ENCODE measurements around the gene KCNQ1OT1. TPM values are rescaled to one million over a fixed set of nuclear protein-coding genes. Genes with fewer than 3 reads are reported as not detected.

The KCNQ1OT1 gene
- total RNA-seq, 1 experiment from 2014 or later: 2.4 TPM

DNA sequence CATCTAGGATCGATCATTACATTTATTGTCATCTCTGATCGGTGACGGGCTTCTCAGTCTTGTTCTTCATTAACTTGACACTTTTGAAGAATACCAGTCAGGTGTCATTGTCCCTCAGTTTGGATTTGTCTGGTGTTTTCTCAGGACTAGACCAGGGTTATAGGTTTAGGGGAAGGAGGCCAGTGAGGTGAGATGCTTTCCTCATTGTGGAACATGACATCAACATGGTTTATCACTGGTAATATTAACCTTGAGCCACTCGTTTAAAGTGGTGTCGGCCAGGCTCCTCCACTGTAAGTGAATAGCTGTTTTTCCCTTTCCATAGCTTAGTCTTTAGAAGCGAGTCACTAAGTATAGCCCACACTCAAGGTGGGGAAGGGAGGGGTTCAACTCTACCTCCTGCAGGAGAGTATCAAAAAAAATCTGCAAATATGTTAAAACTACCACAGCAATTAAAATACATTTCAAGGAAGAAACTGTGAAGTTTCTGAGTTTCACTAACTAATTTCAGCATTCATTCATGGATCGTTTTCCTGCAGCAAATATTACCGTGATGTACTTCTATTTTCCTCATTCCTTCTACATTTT lies 42.0 kb downstream of the KCNQ1OT1 start:
- Mint-ChIP-seq H3K9me3 (peaks cover 69% of the 10 kb centered on the region), H3K36me3 (peaks cover 84% of the 10 kb centered on the region), H3K27ac (no peak overlapping the region), H3K27me3 (ENCODE audit: low read depth) (peaks cover 95% of the 10 kb centered on the region), H3K4me1 (no peaks in the 10 kb centered on the region), H3K4me3 (no peak overlapping the region)
- DNase-seq (ENCODE audit: low spot score) (no peak), ATAC-seq (no peak)
- ChIA-PET CTCF (no interaction called here), POLR2A (no interaction called here)
- TF ChIP-seq TCF7 (CRISPR knock-in tag; IDR thresholded peaks at IDR 0.05; ENCODE audit: low read depth) (no peak), ZNF121 (CRISPR knock-in tag; IDR thresholded peaks at IDR 0.05) (no peak), ZNF671 (CRISPR knock-in tag; IDR thresholded peaks at IDR 0.05) (no peak), TEAD1 (CRISPR knock-in tag; IDR thresholded peaks at IDR 0.05) (no peak), ZNF317 (CRISPR knock-in tag; IDR thresholded peaks at IDR 0.05; ENCODE audit: borderline replicate concordance, low read depth) (no peak), NFATC4 (CRISPR knock-in tag; IDR thresholded peaks at IDR 0.05) (no peak), ZNF263 (CRISPR knock-in tag; IDR thresholded peaks at IDR 0.05; ENCODE audit: low read depth) (no peak), OVOL2 (CRISPR knock-in tag; IDR thresholded peaks at IDR 0.05; ENCODE audit: borderline replicate concordance) (no peak), FOXP1 (CRISPR knock-in tag; IDR thresholded peaks at IDR 0.05; ENCODE audit: borderline replicate concordance) (no peak), HMGA2 (CRISPR knock-in tag; IDR thresholded peaks at IDR 0.05) (no peak)
- TF ChIP-seq, protein P1, sequence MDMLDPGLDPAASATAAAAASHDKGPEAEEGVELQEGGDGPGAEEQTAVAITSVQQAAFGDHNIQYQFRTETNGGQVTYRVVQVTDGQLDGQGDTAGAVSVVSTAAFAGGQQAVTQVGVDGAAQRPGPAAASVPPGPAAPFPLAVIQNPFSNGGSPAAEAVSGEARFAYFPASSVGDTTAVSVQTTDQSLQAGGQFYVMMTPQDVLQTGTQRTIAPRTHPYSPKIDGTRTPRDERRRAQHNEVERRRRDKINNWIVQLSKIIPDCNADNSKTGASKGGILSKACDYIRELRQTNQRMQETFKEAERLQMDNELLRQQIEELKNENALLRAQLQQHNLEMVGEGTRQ (CRISPR knock-in tag; IDR thresholded peaks at IDR 0.05): no peak
- TF ChIP-seq, protein P2, sequence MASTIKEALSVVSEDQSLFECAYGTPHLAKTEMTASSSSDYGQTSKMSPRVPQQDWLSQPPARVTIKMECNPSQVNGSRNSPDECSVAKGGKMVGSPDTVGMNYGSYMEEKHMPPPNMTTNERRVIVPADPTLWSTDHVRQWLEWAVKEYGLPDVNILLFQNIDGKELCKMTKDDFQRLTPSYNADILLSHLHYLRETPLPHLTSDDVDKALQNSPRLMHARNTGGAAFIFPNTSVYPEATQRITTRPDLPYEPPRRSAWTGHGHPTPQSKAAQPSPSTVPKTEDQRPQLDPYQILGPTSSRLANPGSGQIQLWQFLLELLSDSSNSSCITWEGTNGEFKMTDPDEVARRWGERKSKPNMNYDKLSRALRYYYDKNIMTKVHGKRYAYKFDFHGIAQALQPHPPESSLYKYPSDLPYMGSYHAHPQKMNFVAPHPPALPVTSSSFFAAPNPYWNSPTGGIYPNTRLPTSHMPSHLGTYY (CRISPR knock-in tag; IDR thresholded peaks at IDR 0.05): no peak
- TF ChIP-seq, protein P3, sequence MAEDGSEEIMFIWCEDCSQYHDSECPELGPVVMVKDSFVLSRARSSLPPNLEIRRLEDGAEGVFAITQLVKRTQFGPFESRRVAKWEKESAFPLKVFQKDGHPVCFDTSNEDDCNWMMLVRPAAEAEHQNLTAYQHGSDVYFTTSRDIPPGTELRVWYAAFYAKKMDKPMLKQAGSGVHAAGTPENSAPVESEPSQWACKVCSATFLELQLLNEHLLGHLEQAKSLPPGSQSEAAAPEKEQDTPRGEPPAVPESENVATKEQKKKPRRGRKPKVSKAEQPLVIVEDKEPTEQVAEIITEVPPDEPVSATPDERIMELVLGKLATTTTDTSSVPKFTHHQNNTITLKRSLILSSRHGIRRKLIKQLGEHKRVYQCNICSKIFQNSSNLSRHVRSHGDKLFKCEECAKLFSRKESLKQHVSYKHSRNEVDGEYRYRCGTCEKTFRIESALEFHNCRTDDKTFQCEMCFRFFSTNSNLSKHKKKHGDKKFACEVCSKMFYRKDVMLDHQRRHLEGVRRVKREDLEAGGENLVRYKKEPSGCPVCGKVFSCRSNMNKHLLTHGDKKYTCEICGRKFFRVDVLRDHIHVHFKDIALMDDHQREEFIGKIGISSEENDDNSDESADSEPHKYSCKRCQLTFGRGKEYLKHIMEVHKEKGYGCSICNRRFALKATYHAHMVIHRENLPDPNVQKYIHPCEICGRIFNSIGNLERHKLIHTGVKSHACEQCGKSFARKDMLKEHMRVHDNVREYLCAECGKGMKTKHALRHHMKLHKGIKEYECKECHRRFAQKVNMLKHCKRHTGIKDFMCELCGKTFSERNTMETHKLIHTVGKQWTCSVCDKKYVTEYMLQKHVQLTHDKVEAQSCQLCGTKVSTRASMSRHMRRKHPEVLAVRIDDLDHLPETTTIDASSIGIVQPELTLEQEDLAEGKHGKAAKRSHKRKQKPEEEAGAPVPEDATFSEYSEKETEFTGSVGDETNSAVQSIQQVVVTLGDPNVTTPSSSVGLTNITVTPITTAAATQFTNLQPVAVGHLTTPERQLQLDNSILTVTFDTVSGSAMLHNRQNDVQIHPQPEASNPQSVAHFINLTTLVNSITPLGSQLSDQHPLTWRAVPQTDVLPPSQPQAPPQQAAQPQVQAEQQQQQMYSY (CRISPR knock-in tag; IDR thresholded peaks at IDR 0.05): no peak
- TF ChIP-seq, protein P4, sequence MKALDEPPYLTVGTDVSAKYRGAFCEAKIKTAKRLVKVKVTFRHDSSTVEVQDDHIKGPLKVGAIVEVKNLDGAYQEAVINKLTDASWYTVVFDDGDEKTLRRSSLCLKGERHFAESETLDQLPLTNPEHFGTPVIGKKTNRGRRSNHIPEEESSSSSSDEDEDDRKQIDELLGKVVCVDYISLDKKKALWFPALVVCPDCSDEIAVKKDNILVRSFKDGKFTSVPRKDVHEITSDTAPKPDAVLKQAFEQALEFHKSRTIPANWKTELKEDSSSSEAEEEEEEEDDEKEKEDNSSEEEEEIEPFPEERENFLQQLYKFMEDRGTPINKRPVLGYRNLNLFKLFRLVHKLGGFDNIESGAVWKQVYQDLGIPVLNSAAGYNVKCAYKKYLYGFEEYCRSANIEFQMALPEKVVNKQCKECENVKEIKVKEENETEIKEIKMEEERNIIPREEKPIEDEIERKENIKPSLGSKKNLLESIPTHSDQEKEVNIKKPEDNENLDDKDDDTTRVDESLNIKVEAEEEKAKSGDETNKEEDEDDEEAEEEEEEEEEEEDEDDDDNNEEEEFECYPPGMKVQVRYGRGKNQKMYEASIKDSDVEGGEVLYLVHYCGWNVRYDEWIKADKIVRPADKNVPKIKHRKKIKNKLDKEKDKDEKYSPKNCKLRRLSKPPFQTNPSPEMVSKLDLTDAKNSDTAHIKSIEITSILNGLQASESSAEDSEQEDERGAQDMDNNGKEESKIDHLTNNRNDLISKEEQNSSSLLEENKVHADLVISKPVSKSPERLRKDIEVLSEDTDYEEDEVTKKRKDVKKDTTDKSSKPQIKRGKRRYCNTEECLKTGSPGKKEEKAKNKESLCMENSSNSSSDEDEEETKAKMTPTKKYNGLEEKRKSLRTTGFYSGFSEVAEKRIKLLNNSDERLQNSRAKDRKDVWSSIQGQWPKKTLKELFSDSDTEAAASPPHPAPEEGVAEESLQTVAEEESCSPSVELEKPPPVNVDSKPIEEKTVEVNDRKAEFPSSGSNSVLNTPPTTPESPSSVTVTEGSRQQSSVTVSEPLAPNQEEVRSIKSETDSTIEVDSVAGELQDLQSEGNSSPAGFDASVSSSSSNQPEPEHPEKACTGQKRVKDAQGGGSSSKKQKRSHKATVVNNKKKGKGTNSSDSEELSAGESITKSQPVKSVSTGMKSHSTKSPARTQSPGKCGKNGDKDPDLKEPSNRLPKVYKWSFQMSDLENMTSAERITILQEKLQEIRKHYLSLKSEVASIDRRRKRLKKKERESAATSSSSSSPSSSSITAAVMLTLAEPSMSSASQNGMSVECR (CRISPR knock-in tag; IDR thresholded peaks at IDR 0.05; ENCODE audit: borderline replicate concordance): no peak
- TF ChIP-seq, protein P5, sequence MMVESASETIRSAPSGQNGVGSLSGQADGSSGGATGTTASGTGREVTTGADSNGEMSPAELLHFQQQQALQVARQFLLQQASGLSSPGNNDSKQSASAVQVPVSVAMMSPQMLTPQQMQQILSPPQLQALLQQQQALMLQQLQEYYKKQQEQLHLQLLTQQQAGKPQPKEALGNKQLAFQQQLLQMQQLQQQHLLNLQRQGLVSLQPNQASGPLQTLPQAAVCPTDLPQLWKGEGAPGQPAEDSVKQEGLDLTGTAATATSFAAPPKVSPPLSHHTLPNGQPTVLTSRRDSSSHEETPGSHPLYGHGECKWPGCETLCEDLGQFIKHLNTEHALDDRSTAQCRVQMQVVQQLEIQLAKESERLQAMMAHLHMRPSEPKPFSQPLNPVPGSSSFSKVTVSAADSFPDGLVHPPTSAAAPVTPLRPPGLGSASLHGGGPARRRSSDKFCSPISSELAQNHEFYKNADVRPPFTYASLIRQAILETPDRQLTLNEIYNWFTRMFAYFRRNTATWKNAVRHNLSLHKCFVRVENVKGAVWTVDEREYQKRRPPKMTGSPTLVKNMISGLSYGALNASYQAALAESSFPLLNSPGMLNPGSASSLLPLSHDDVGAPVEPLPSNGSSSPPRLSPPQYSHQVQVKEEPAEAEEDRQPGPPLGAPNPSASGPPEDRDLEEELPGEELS (CRISPR knock-in tag; IDR thresholded peaks at IDR 0.05): no peak
- TF ChIP-seq, protein P6, sequence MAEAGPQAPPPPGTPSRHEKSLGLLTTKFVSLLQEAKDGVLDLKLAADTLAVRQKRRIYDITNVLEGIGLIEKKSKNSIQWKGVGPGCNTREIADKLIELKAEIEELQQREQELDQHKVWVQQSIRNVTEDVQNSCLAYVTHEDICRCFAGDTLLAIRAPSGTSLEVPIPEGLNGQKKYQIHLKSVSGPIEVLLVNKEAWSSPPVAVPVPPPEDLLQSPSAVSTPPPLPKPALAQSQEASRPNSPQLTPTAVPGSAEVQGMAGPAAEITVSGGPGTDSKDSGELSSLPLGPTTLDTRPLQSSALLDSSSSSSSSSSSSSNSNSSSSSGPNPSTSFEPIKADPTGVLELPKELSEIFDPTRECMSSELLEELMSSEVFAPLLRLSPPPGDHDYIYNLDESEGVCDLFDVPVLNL (CRISPR knock-in tag; IDR thresholded peaks at IDR 0.05; ENCODE audit: borderline replicate concordance, low read depth): no peak
